ENCODE measurements around the gene RAB3IL1.

Gene RAB3IL1

DNA sequence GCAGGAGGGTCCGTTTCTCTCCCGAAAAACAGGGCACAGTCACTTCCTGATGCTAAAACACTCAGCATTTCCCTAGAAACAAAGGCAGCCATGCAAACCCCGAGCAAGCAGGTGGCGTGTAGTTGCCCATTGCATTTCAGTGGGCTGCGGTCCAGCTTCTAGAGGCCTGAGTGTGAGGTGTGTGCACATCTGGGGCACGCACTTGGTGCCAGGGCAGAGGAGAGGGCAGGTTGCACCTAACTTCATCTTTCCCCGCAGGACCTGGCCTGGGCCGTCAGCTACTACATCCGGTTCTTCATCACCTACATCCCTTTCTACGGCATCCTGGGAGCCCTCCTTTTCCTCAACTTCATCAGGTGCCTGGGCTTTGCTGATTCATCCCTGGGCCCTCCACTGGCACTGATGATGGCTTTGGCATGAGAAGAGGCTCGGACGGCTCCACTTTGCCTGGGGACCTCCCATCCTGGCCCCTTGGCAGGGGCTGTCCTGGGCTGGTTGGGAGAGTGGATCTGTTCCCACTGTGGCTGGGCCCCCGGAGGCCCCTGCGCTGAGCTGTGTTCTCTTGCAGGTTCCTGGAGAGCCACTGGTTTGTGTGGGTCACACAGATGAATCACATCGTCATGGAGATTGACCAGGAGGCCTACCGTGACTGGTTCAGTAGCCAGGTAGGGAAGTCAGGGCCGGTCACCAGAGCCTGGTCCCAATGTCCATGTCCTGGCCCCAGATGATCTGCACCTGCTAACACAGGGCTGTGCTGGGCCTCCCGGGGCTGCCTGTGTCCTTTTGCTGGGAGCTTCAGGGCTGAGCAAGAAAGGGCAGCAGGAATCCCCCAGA is 54.4 kb downstream of the RAB3IL1 start:
- peaks cover 5% of the 10 kb centered on the region for H3K79me1 ChIP-seq (replicated peaks; ENCODE audit: low read length, poor library complexity, severe bottlenecking)
- H3K18ac ChIP-seq (ENCODE audit: low read depth in 1 of 2, low read length in 2 of 2), result no peak overlapping the region

DNA sequence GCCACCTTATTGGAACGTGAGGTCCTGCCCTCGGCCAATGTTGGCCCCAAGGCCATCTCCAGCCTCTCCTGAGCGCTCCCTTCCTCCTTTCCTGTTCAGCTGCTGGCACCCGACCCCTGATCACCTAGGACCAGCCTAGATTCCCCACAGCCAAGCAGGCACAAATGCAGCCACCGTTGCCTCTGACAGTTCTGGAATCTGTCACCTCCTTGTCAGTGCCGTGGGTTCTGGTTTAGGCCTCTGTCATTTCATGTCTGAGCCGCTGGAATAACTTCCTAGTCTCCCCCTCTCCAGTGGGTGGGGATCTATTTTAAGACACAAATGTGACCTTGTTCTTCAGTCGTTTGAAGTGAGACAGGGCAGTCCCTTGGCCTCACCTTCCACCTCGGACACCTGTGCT is 55.7 kb downstream of the RAB3IL1 start:
- Histone ChIP-seq H3K4ac (ENCODE audit: low read depth in 1 of 2, low read length in 2 of 2) (no peak overlapping the region), H4K91ac (ENCODE audit: low read length) (no peak overlapping the region), H2BK5ac (ENCODE audit: low read depth, low read length, poor library complexity, severe bottlenecking) (no peak overlapping the region), H3K27me3 (ENCODE audit: control insufficient read depth in 1 of 2, insufficient read depth in 1 of 2, low read length in 2 of 2) (no peaks in the 10 kb centered on the region), H3K4me3 (ENCODE audit: insufficient read depth in 1 of 2, low read depth in 1 of 2, low read length in 2 of 2) (no peak overlapping the region), H3K4me1 (ENCODE audit: control insufficient read depth, insufficient read depth, low read depth, low read length) (peaks cover 5% of the 10 kb centered on the region), H3K4me2 (ENCODE audit: low read length, poor library complexity, severe bottlenecking) (no peak overlapping the region), H3K23ac (ENCODE audit: low read length in 2 of 2) (peak overlapping the region in 1 of 2 experiments; percentile 44), H3K27ac (ENCODE audit: low read length, poor library complexity, severe bottlenecking) (no peak overlapping the region), H3K79me1 (replicated peaks; ENCODE audit: low read length, poor library complexity, severe bottlenecking) (peaks cover 14% of the 10 kb centered on the region), H3K9ac (ENCODE audit: low read length) (no peak overlapping the region), H3K36me3 (ENCODE audit: control insufficient read depth in 1 of 2, insufficient read depth in 2 of 2, low read depth in 1 of 2, low read length in 2 of 2) (peaks cover 69 to 81% of the 10 kb centered on the region in 2 experiments), H2AFZ (ENCODE audit: low read depth, low read length) (no peak overlapping the region), H3K14ac (ENCODE audit: low read length in 2 of 2) (no peak overlapping the region), H3K9me3 (ENCODE audit: control insufficient read depth, low read length) (no peaks in the 10 kb centered on the region), H3K18ac (ENCODE audit: low read depth in 1 of 2, low read length in 2 of 2) (no peak overlapping the region), H2AK5ac (ENCODE audit: low read length, severe bottlenecking) (no peak overlapping the region), H4K8ac (ENCODE audit: low read length) (no peak overlapping the region), H2BK12ac (ENCODE audit: low read length in 2 of 2) (no peak overlapping the region), H2BK15ac (ENCODE audit: low read depth, poor library complexity, severe bottlenecking) (no peak overlapping the region), H2BK120ac (ENCODE audit: low read depth, low read length) (no peak overlapping the region)
- whole genome bisulfite sequencing, result 69% methylated on average over 9 of the region's 9 CpGs
- DNase-seq, result no peak

More for the DNA sequence above, 54.4 kb downstream of the RAB3IL1 start:
- Histone ChIP-seq H2BK120ac (ENCODE audit: low read depth, low read length) (no peak overlapping the region), H4K8ac (ENCODE audit: low read length) (no peak overlapping the region), H3K9me3 (ENCODE audit: control insufficient read depth, low read length) (no peaks in the 10 kb centered on the region), H3K27ac (ENCODE audit: low read length, poor library complexity, severe bottlenecking) (no peak overlapping the region), H3K27me3 (ENCODE audit: control insufficient read depth in 1 of 2, insufficient read depth in 1 of 2, low read length in 2 of 2) (no peaks in the 10 kb centered on the region), H4K91ac (ENCODE audit: low read length) (no peak overlapping the region), H3K4me2 (ENCODE audit: low read length, poor library complexity, severe bottlenecking) (no peak overlapping the region), H3K4me3 (ENCODE audit: insufficient read depth in 1 of 2, low read depth in 1 of 2, low read length in 2 of 2) (no peak overlapping the region), H3K9ac (ENCODE audit: low read length) (no peak overlapping the region), H2AK5ac (ENCODE audit: low read length, severe bottlenecking) (no peak overlapping the region), H3K14ac (ENCODE audit: low read length in 2 of 2) (no peak overlapping the region), H3K4ac (ENCODE audit: low read depth in 1 of 2, low read length in 2 of 2) (no peak overlapping the region), H3K23ac (ENCODE audit: low read length in 2 of 2) (no peak overlapping the region), H2BK5ac (ENCODE audit: low read depth, low read length, poor library complexity, severe bottlenecking) (no peak overlapping the region), H2BK15ac (ENCODE audit: low read depth, poor library complexity, severe bottlenecking) (no peak overlapping the region), H3K36me3 (ENCODE audit: control insufficient read depth in 1 of 2, insufficient read depth in 2 of 2, low read depth in 1 of 2, low read length in 2 of 2) (peaks cover 56 to 73% of the 10 kb centered on the region in 2 experiments), H2AFZ (ENCODE audit: low read depth, low read length) (no peak overlapping the region), H3K4me1 (ENCODE audit: control insufficient read depth, insufficient read depth, low read depth, low read length) (peaks cover 5% of the 10 kb centered on the region), H2BK12ac (ENCODE audit: low read length in 2 of 2) (no peak overlapping the region)
- 94% methylated on average over 18 of the region's 18 CpGs for WGBS
- DNase-seq, result no peak

DNA sequence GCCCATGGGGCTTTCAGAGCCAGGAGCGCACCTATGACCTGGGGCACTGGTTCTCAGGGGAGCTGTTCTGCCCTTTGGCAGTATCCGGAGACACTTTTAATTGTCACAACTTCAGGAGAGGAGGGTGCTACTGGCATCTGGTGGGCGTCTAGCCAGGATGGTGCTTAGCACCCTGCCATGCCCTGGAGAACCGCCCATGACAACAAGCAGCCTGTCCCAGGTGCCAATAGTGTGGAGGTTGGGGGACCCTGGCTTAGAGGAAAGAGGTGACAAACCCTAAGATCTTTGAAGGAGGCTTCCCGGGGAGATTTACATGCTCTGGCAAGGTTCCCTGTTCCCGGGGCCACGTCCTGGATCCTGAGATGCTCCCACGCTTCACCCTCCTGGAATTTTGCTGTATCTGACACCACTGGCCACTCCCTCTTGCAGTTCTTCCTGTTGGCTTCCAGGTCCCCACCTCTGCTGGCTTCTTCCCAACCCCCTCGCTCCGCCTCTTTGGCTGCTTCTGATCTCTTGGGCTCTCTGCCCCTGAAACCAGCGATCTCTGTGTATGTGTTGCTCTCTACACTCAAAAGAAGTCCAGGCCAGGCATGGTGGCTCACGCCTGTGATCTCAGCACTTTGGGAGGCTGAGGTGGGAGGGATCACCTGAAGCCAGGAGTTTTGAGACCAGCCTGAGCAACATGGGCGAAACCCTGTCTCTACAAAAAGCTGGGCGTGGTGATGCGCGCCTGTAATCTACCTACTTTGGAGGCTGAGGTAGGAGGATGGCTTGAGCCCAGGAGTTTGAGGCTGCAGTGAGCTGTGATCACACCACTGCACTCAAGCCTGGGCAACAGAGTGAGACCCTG is 57.1 kb downstream of the RAB3IL1 start:
- Histone ChIP-seq H3K14ac (ENCODE audit: low read length in 2 of 2) (no peak overlapping the region), H3K36me3 (ENCODE audit: control insufficient read depth in 1 of 2, insufficient read depth in 2 of 2, low read depth in 1 of 2, low read length in 2 of 2) (peaks cover 72 to 81% of the 10 kb centered on the region in 2 experiments), H3K27ac (ENCODE audit: low read length, poor library complexity, severe bottlenecking) (no peak overlapping the region), H3K79me1 (replicated peaks; ENCODE audit: low read length, poor library complexity, severe bottlenecking) (peaks cover 15% of the 10 kb centered on the region), H2AK5ac (ENCODE audit: low read length, severe bottlenecking) (no peak overlapping the region), H3K23ac (ENCODE audit: low read length in 2 of 2) (no peak overlapping the region), H3K4ac (ENCODE audit: low read depth in 1 of 2, low read length in 2 of 2) (no peak overlapping the region), H2BK12ac (ENCODE audit: low read length in 2 of 2) (no peak overlapping the region), H3K27me3 (ENCODE audit: control insufficient read depth in 1 of 2, insufficient read depth in 1 of 2, low read length in 2 of 2) (no peaks in the 10 kb centered on the region), H4K8ac (ENCODE audit: low read length) (no peak overlapping the region), H2BK120ac (ENCODE audit: low read depth, low read length) (no peak overlapping the region), H3K4me1 (ENCODE audit: control insufficient read depth, insufficient read depth, low read depth, low read length) (peaks cover 8% of the 10 kb centered on the region), H4K91ac (ENCODE audit: low read length) (no peak overlapping the region), H3K4me2 (ENCODE audit: low read length, poor library complexity, severe bottlenecking) (no peak overlapping the region), H2BK5ac (ENCODE audit: low read depth, low read length, poor library complexity, severe bottlenecking) (no peak overlapping the region), H2BK15ac (ENCODE audit: low read depth, poor library complexity, severe bottlenecking) (no peak overlapping the region), H3K9me3 (ENCODE audit: control insufficient read depth, low read length) (no peaks in the 10 kb centered on the region), H3K4me3 (ENCODE audit: insufficient read depth in 1 of 2, low read depth in 1 of 2, low read length in 2 of 2) (no peak overlapping the region), H3K9ac (ENCODE audit: low read length) (no peak overlapping the region), H2AFZ (ENCODE audit: low read depth, low read length) (no peak overlapping the region), H3K18ac (ENCODE audit: low read depth in 1 of 2, low read length in 2 of 2) (no peak overlapping the region)
- WGBS, result 97% methylated on average over 16 of the region's 16 CpGs
- DNase-seq, result no peak

Measured in mesenchymal stem cell (in vitro differentiated cells and primary cell).